Mammary epithelial cell (primary cell): ENCODE data around the gene SELENOO.

Experiments
- CTCF ChIP-seq, 2 donors: IDR thresholded peaks in 1 of 2; conservative IDR thresholded peaks in 1 of 2; 2 replicates each; pipeline ENCODE4 v1.5.1; 2011 to 2012; ENCODE audit warnings: inconsistent platforms in 2 of 2, low read length in 2 of 2, mild to moderate bottlenecking in 2 of 2, control low read depth in 1 of 2, low read depth in 1 of 2; ENCODE audit not compliant: insufficient read depth in 1 of 2; ENCODE audit errors: extremely low read depth in 1 of 2
- EZH2 ChIP-seq: IDR thresholded peaks from 2 replicates; pipeline ENCODE4 v1.6.1; 2012; ENCODE audit warnings: low read length, inconsistent platforms, borderline replicate concordance

GRCh38 chr22:50243685-50244419, 43.0 kb downstream of the SELENOO start:
- TF ChIP-seq CTCF (conservative IDR thresholded peaks at IDR 0.05 in 1 of 2, IDR thresholded peaks at IDR 0.05 in 1 of 2; ENCODE audit: extremely low read depth in 1 of 2, insufficient read depth in 1 of 2, low read depth in 1 of 2, low read length in 2 of 2) (no peak), EZH2 (no peak)
